GM06990 (cell line): ENCODE measurements around the gene PRICKLE4.

Experiments used
- DNase-seq: peaks from one replicate; pipeline ENCODE4 v3.0.0-alpha.2; 2011; ENCODE audit not compliant: insufficient read length; ENCODE audit errors: extremely low read depth
- H3K27me3 ChIP-seq: replicated peaks from 2 replicates; pipeline ENCODE4 v1.6.0; 2011; ENCODE audit warnings: low read length; ENCODE audit not compliant: control insufficient read depth, insufficient read depth
- H3K36me3 ChIP-seq: 2 replicates; pipeline ENCODE4 v1.5.1; 2011; ENCODE audit warnings: low read length; ENCODE audit not compliant: control insufficient read depth, insufficient read depth
- H3K4me3 ChIP-seq: replicated peaks from 2 replicates; pipeline ENCODE4 v1.5.1; 2011; ENCODE audit warnings: low read depth, mild to moderate bottlenecking, control low read depth, low read length
- TF ChIP-seq, protein P1 (sequence below): IDR thresholded peaks from 2 replicates; pipeline ENCODE4 v1.5.1; 2011; ENCODE audit warnings: low read length, control low read depth, mild to moderate bottlenecking, inconsistent platforms; ENCODE audit not compliant: insufficient read depth, poor library complexity, severe bottlenecking

The PRICKLE4 gene

GRCh38 chr6:41785689-41786450 lies 5.3 kb downstream of the PRICKLE4 start:
- H3K27me3 ChIP-seq: no peaks in the 10 kb centered on the region
- TF ChIP-seq, protein P1, sequence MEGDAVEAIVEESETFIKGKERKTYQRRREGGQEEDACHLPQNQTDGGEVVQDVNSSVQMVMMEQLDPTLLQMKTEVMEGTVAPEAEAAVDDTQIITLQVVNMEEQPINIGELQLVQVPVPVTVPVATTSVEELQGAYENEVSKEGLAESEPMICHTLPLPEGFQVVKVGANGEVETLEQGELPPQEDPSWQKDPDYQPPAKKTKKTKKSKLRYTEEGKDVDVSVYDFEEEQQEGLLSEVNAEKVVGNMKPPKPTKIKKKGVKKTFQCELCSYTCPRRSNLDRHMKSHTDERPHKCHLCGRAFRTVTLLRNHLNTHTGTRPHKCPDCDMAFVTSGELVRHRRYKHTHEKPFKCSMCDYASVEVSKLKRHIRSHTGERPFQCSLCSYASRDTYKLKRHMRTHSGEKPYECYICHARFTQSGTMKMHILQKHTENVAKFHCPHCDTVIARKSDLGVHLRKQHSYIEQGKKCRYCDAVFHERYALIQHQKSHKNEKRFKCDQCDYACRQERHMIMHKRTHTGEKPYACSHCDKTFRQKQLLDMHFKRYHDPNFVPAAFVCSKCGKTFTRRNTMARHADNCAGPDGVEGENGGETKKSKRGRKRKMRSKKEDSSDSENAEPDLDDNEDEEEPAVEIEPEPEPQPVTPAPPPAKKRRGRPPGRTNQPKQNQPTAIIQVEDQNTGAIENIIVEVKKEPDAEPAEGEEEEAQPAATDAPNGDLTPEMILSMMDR: no peak

DNA sequence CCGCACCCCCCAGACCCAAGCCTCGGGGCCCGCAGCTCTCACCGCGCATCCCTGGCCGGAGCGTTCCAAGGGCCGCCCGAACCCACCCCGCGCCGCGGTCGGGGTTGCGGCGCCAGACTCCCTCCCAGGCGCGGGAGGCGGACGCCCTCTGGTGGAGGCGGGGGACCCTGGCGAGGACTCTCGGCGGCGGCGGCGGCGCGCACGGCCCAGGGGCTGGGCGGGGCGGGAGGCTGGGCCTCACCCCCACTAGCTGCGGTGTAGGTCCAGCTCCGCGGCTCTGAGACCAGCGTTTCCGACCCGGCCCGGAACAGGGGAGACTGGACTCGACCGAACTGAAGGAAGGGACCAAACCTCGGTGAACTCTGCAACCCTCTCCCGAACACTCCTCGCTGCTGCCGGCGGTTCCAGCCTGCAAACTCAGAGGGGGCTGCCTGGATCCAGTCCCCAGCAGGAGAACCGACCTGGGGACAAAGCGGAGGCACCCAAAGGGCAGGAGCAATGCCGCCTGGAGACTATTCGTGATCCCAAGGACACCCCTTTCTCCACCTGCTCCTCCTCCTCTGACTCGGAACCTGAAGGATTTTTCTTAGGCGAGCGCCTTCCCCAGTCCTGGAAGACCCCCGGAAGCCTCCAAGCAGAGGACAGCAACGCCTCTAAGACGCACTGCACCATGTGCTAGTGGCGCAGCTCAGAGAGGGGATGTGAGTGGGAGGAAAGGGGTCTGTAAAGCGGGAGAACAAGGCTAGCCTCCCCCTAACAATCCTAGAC lies 6.1 kb downstream of the PRICKLE4 start:
- TF ChIP-seq, protein P1: peak; percentile 40
- Histone ChIP-seq H3K36me3 (peaks cover 5% of the 10 kb centered on the region), H3K4me3 (peak overlapping the region; percentile 98), H3K27me3 (no peaks in the 10 kb centered on the region)
- peak; percentile 85 for DNase-seq

More at GRCh38 chr6:41785689-41786450, 5.3 kb downstream of the PRICKLE4 start:
- no peak for DNase-seq
- H3K4me3 ChIP-seq: peak overlapping the region; percentile 98
- H3K36me3 ChIP-seq: peaks cover 5% of the 10 kb centered on the region

DNA sequence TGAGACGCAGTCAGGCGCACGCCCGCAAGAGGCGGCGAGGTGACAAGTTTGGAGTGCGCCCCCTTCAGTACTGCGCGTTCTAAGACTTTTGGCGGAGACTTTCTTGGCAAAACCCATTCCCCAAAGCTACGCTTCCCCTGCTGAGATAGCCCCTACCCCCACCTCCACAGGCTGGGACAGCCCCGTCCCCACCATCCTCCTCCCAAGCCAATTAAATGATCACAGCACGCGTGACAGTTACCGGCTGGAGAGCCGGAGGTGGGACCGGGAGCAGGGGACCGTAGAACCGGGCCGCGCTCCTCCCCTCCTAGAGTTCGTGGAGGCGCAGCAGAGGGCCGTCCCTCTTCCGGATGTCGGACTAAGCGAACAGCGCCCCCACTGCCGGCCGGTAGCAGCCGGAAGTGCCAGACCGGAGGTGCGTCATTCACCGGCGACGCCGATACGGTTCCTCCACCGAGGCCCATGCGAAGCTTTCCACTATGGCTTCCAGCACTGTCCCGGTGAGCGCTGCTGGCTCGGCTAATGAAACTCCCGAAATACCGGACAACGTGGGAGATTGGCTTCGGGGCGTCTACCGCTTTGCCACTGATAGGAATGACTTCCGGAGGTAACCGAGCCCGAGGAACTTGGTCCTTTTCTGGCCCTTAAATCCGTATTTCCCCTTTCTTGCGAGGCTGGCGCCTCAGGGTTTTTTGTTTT lies 6.8 kb downstream of the PRICKLE4 start, which contains the start of gene TOMM6:
TOMM6 (plus strand) TSS at position 476 of the 699 bp plus-strand sequence; CDS start at position 480, 4 bp downstream.
- peak within 1 kb of the TSS; percentile 98 for H3K4me3 ChIP-seq
- TF ChIP-seq, protein P1: peak; percentile 75
- peak; percentile 97 for DNase-seq
- no peaks in the 10 kb centered on the region for H3K27me3 ChIP-seq
- H3K36me3 ChIP-seq: peaks cover 7% of the 10 kb centered on the region

- no peak overlapping the region for H3K4me3 ChIP-seq
- no peak for DNase-seq
- H3K36me3 ChIP-seq: peaks cover 7% of the 10 kb centered on the region
- no peaks in the 10 kb centered on the region for H3K27me3 ChIP-seq
- TF ChIP-seq, protein P1: no peak
Observed at GRCh38 chr6:41789390-41789724, 8.8 kb downstream of the PRICKLE4 start.

DNA sequence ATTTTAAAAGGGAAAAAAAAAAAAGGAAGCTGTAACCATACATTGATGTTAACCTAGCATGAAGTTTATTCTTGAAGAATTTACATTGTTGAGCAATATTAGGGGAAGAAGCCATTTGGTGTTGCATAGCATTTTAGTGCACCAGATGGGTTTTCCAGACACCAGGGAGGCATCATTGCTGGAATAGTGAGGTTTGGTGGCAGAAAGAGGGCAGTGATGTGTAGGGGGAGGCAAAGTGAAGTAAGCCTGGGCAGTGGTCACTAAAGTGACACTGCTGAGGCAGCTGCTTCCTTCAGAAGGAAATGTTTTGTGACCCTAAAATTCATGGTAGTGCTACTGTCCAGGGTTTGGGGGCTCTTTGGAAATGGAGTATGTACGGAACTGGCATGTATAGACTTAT lies 9.5 kb downstream of the PRICKLE4 start:
- peaks cover 7% of the 10 kb centered on the region for H3K36me3 ChIP-seq
- DNase-seq: no peak
- TF ChIP-seq, protein P1: no peak

More for the DNA sequence above, 9.5 kb downstream of the PRICKLE4 start:
- Histone ChIP-seq H3K4me3 (no peak overlapping the region), H3K27me3 (no peaks in the 10 kb centered on the region)
